H1 (cell line): ENCODE data around the gene IFI30. TPM values are rescaled to one million over a fixed set of nuclear protein-coding genes. Genes with fewer than 3 reads are reported as not detected.

Experiments used
- CEBPB ChIP-seq: IDR thresholded peaks from 2 replicates; pipeline ENCODE4 v1.6.1; 2012; ENCODE audit warnings: low read depth, low read length
- KDM1A ChIP-seq: fragments of 200-600, 300-600 bp; sonication (generic); IDR thresholded peaks from 2 replicates; pipeline ENCODE4 v1.7.1; 2016; ENCODE audit warnings: mild to moderate bottlenecking, low read length, borderline replicate concordance
- YY1 ChIP-seq: IDR thresholded peaks from 2 replicates; pipeline ENCODE4 v1.6.1; 2011; ENCODE audit warnings: low read depth, mild to moderate bottlenecking, low read length
- polyA plus RNA-seq, 7 experiments: library from polyadenylated mRNA; depleted of rRNA in 3 of 7; stranded (reverse) in 5 of 7; unstranded in 2 of 7; fragments of >200 nt in 5 of 7; fragments of 200-250 nt in 2 of 7; gene quantifications; 1 replicate in 5 of 7; 2 replicates in 1 of 7; 4 replicates in 1 of 7; pipeline versions ENCODE4 v1.2.1 to v1.2.3, GENCODE V29; 2011 to 2013; ENCODE audit warnings: missing spikeins in 2 of 7, mixed read lengths in 2 of 7
- total RNA-seq: library from RNA; stranded (reverse); fragmentation: NEBNext Ultra II Directional; extraction: Animal tissue kit (Norgen Biotek cat#: 25700); gene quantifications from 2 replicates; pipeline ENCODE4 v1.2.1, GENCODE V29; 2021
- TF ChIP-seq, protein P1 (sequence below): IDR thresholded peaks from 2 replicates; pipeline ENCODE4 v1.6.1; 2012; ENCODE audit warnings: inconsistent platforms
- TF ChIP-seq, protein P2 (sequence below): IDR thresholded peaks from 2 replicates; pipeline ENCODE4 v1.6.1; 2012; ENCODE audit warnings: low read length, inconsistent platforms
- TF ChIP-seq, protein P3 (sequence below): IDR thresholded peaks from 2 replicates; pipeline ENCODE4 v1.6.1; 2012; ENCODE audit warnings: inconsistent platforms

IFI30 gene
- total and polyA plus RNA-seq, 2 of the 8 experiments (the other 6 are each of a cell fraction or from before 2014, with no cell fraction given): 28.9 to 62.4 TPM

DNA sequence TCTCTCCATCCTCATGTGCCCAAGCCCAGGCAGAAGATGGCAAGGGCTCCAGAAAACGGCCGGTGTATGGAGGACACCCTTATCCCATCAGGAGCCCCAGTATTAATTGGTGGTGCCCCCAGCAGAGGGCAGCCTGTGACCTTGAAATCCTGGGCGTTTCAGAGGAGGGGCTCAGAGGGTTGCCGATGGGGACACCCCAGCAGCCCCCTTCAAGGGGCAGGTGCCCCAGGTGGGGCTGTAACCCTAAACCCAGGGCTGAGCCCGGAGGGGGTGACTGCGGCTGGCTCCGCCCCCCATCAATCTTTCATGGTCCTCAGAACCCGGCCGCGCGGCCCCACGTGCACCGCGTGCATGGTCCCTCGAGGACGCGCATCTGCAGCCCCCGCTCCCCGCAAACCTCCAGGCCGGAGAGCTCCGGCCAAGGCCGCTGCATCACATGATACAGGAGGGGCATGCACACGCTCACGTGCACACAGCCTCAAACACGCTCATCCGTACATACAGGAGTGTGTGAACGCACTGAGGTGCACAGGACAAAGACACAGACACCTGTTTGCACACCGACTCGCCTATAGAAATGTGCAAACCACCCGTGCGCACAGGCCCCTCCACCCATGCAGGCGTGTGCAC lies 29.3 kb downstream of the IFI30 start (continued):
- peak; percentile 92; the same call in 1 of the 2 replicates for TF ChIP-seq KDM1A
- TF ChIP-seq, protein P1, sequence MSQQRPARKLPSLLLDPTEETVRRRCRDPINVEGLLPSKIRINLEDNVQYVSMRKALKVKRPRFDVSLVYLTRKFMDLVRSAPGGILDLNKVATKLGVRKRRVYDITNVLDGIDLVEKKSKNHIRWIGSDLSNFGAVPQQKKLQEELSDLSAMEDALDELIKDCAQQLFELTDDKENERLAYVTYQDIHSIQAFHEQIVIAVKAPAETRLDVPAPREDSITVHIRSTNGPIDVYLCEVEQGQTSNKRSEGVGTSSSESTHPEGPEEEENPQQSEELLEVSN: peak; percentile 91
- TF ChIP-seq, protein P2, sequence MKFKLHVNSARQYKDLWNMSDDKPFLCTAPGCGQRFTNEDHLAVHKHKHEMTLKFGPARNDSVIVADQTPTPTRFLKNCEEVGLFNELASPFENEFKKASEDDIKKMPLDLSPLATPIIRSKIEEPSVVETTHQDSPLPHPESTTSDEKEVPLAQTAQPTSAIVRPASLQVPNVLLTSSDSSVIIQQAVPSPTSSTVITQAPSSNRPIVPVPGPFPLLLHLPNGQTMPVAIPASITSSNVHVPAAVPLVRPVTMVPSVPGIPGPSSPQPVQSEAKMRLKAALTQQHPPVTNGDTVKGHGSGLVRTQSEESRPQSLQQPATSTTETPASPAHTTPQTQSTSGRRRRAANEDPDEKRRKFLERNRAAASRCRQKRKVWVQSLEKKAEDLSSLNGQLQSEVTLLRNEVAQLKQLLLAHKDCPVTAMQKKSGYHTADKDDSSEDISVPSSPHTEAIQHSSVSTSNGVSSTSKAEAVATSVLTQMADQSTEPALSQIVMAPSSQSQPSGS: no peak
- no peak for TF ChIP-seq CEBPB
- TF ChIP-seq YY1: 0 out of 2 replicates have a peak, but pooled peaks have one; percentile 32
- TF ChIP-seq, protein P3, sequence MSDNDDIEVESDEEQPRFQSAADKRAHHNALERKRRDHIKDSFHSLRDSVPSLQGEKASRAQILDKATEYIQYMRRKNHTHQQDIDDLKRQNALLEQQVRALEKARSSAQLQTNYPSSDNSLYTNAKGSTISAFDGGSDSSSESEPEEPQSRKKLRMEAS: peak; percentile 93
